ENCODE measurements around the gene SF3B2.
"Not testable (repeated sequence)": the region's sequence is repeated elsewhere in the genome, so short reads cannot be mapped to it uniquely, and the experiment has no call there.

Gene SF3B2, protein sequence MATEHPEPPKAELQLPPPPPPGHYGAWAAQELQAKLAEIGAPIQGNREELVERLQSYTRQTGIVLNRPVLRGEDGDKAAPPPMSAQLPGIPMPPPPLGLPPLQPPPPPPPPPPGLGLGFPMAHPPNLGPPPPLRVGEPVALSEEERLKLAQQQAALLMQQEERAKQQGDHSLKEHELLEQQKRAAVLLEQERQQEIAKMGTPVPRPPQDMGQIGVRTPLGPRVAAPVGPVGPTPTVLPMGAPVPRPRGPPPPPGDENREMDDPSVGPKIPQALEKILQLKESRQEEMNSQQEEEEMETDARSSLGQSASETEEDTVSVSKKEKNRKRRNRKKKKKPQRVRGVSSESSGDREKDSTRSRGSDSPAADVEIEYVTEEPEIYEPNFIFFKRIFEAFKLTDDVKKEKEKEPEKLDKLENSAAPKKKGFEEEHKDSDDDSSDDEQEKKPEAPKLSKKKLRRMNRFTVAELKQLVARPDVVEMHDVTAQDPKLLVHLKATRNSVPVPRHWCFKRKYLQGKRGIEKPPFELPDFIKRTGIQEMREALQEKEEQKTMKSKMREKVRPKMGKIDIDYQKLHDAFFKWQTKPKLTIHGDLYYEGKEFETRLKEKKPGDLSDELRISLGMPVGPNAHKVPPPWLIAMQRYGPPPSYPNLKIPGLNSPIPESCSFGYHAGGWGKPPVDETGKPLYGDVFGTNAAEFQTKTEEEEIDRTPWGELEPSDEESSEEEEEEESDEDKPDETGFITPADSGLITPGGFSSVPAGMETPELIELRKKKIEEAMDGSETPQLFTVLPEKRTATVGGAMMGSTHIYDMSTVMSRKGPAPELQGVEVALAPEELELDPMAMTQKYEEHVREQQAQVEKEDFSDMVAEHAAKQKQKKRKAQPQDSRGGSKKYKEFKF

GRCh38 chr11:66051766-66052663 is at the start of gene SF3B2:
Gene SF3B2, plus strand, starts transcription at chr11:66052364. Its CDS starts 21 bp downstream, at chr11:66052385.
- FAIRE-seq: peak; percentile 91

GRCh38 chr11:66002648-66003225 is 49.4 kb upstream of the SF3B2 start:
- FAIRE-seq: no peak

DNA sequence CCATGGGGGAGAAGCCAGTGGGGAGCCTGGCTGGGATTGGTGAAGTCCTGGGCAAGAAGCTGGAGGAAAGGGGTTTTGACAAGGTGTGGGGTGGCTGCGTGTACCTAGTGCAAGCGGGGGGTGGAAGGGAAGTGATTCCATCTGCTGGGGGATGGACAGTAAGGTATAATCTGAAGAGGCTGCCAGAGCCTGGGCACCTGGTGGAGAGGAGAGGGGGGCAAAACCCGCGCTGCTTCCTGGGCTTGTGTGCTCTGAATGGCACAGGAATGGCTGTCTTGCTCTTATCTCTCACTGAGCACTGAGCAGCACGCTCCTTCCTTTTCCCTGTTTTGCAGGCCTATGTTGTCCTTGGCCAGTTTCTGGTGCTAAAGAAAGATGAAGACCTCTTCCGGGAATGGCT is 48.9 kb upstream of the SF3B2 start:
- FAIRE-seq: no peak

DNA sequence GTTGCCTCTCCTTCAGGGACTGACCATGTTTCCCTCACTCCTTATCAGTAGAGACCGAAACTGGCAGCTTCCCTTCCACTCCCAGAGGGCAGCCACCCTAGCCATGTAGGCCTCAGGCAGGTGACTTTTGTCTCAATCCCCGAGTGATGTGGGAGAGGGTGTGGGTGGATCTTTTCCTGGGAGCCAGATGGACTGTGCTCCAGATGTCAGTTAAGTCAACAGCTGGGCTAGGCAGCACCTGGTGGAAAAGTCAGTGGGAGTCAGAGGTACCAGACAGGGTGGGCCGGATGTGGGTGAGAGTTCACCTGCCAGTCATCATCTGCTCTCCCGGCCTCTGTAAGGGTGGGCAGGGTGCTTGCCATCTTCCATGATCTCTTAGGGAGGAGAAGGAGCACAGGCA is 48.0 kb upstream of the SF3B2 start:
- FAIRE-seq: no peak

DNA sequence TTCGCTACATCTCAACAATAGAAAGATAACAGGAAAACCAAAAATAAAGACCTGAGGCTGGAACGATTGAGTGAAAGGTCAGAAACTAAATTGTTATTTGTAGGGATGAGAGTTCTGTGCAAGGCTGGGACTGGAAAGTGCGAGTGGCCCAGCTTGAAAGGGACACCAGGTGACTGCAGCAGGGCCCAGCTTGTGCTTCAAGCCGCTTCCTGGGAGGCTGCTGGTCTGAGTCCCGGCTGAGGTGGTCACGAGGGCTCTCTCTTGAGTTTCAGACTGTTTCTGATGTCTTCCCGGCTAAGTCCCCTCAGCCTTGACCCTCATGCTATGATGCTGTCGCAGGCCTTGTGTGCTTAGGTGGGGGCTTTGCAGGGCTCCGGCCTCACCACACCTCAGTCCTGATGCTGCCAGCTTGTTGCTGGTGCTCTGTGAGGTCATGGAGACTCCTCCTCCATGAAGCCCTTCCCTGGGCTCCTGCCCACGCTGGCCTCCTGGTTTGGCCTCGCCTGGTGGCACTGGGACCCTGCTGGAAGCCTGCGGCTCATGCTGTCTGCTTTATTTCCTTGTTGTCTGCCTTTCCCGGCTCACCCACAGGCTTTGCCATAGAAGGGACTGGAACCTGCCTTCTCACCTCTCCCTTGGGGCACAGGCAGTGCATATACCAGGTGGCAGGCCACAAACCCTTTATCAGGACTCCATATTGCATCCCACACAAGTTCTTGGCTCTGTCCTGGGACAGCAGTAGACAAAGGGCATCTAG is 45.9 kb upstream of the SF3B2 start:
- FAIRE-seq: no peak

GRCh38 chr11:66006891-66007176 is 45.3 kb upstream of the SF3B2 start:
- no peak for FAIRE-seq

DNA sequence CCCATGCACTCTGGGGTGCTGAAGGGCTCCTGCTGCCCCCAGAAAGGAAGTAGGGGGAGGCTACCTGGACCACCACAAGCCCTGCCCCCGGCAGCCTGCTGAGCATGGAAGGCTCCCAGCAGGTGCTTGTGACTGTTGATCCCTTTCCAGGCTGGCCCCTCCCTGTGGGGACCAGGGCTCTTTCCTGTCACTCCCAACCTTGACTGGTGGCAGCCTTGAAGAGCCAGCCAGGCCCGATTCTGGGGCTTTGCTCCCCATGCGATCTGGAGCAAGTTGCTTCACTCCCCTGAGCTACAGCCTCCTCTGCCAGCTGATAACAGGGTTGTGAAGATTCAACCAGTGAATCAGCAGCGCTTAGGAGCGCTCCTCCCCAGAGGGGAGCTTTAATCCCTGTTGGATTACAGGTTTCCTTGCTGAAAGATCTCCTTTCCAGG is 44.9 kb upstream of the SF3B2 start:
- FAIRE-seq: no peak

GRCh38 chr11:66008095-66008467 is 44.1 kb upstream of the SF3B2 start:
- no peak for FAIRE-seq

DNA sequence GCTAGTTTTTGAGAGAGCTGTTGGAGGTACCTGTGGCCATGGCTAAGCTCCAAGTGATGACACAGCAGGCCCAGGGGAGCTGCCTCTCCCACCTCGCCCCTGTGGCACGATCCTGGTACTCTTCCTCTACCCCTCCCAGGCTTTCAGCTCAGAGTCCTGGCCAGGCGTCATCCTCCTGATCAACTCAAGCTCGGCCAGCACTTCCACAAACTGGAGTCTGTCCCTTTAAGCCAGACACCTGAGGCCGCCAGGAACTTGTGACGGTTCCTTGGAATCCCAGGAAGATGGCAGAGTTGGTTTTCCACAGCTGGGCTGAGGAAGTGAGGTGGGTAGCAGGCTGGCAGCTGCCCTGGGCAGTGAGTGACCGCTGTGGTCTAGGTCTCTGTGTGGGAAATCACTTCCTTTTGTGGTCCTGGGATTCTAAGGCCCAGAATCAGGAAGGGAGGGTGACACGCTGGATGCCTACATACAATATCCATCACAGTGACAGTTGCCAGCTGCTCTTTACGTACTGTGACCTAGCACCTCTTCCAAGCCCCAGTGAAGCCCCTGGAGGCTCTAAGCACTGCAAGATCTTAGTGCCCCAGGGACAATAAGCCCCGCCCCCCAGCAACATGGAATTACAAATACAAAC is 43.6 kb upstream of the SF3B2 start:
- FAIRE-seq: no peak

DNA sequence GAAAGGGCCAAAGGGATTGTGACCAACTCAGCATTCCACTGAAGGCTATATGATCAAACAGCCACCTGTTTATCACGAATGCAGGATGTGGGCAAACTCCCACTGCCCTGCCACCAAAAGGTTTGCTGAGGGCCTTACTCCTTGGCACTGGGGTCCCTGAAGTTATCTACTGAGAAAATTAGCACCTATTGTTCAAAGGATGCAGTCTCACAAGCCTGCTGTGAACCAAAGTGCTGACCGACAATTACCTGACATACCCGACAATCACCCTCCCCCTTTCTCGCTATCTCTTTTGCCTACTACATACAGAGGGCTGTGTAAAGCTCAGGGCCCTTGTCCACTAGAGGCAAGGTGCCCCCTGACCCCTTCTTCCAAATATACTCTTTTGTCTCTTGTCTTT is 42.1 kb upstream of the SF3B2 start:
- FAIRE-seq: not testable (repeated sequence)

DNA sequence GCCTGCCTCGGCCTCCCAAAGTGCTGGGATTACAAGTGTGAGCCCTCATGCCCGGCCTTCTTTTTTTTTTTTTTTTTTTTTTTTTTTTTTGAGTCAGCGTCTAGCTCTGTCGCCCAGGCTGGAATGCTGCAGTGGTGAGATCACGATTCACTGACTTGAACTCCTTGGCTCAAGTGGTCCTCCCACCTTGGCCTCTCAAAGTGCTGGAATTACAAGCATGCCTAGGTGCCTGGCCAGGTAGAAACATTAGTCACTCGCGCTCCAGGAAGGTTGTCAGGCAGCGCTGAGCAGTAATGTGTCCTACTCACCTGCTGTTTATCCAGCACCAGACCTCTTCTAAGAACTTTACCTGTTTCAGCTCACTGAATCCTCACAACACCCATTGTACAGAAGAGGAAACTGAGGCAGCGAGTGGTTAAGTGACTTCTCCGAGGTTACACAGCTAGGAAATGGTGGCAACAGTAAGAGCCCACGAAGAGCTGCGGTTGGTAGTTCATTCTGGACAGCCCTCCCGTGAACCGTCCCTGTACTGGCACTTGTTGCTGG is 40.9 kb upstream of the SF3B2 start:
- no peak for FAIRE-seq

- no peak for FAIRE-seq
These were observed 40.3 kb upstream of the SF3B2 start, which contains the start of gene CST6 for GRCh38 chr11:66011785-66012303. Gene CST6, plus strand, starts transcription at chr11:66012008. Its CDS starts 37 bp downstream, at chr11:66012045.

DNA sequence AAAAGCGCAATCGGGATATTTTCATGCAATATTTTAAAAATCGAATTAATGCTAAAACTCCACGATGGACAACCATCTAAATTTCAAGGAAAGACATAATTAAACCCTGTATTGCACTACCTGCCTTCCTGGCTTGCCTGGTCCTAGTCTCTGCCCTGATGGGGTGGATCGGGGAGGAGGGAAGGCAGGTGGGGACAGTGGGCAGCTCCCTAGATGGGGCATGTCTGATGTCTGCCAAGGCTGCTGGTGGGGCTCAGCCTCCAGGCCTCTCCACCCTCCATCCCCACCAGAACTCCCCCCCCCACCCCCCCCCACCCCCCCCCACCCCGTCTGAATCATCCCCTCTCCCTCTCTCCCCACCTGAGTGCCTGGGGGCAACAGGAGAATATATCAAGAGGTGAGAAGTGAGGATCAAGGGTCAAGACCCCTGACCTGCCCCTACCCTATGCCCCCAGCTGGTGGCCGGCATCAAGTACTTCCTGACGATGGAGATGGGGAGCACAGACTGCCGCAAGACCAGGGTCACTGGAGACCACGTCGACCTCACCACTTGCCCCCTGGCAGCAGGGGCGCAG is 39.7 kb upstream of the SF3B2 start:
- FAIRE-seq: no peak

DNA sequence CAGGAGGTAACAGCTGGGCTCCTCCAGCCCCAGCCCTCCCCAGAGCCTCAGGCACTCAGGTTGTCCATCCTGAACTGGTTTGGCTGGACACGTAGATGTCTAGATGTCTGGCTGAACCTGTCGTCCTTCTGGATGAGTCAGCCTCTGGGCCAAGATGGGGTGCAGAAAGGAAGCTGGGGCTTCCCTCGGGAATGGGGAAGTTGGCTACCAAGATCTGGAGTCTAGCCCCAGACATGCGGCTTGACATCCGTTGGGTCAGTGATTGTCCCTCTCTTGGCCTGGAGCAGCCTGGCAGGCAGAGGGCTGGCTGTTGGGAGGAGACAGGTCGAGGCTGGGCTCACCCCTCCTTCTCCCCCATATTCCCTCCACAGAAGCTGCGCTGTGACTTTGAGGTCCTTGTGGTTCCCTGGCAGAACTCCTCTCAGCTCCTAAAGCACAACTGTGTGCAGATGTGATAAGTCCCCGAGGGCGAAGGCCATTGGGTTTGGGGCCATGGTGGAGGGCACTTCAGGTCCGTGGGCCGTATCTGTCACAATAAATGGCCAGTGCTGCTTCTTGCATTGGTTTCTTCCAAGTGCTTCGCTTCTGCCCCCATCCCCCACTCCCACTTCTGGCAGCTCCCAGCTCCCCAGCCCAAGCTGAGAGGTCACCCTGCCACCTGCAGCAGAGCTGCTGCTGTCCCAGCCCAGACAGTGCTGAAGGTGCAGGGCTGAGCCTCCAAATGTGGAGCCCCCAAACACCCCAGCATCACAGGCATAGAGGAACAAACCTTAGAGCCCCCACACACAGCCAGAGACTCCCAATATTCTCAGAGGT is 39.0 kb upstream of the SF3B2 start:
- no peak for FAIRE-seq

- no peak for FAIRE-seq
These were observed 38.4 kb upstream of the SF3B2 start for GRCh38 chr11:66013762-66014100.

GRCh38 chr11:66014804-66015453 is 37.2 kb upstream of the SF3B2 start:
- FAIRE-seq: no peak

DNA sequence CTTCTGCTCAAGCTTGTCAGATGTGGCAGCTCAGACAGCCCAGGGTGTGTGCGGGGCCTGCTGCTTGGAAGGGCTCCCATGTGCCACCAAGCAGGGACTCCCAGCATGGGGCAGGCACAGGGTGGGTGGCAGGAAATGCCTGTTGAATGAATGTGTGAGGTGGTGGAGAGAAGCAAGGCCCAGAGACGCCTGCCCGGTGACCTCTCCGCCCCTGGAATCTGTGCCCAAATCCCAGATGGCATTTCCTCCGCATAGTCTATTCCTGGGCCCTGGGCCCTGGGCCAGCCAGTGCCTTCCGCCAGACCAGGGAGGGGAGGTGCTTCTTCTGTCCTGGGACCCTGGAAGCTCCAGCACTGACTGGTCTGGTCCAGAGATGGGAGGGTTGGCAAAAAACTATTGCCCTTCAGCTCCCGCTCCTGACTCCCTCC is 36.7 kb upstream of the SF3B2 start:
- FAIRE-seq: no peak

DNA sequence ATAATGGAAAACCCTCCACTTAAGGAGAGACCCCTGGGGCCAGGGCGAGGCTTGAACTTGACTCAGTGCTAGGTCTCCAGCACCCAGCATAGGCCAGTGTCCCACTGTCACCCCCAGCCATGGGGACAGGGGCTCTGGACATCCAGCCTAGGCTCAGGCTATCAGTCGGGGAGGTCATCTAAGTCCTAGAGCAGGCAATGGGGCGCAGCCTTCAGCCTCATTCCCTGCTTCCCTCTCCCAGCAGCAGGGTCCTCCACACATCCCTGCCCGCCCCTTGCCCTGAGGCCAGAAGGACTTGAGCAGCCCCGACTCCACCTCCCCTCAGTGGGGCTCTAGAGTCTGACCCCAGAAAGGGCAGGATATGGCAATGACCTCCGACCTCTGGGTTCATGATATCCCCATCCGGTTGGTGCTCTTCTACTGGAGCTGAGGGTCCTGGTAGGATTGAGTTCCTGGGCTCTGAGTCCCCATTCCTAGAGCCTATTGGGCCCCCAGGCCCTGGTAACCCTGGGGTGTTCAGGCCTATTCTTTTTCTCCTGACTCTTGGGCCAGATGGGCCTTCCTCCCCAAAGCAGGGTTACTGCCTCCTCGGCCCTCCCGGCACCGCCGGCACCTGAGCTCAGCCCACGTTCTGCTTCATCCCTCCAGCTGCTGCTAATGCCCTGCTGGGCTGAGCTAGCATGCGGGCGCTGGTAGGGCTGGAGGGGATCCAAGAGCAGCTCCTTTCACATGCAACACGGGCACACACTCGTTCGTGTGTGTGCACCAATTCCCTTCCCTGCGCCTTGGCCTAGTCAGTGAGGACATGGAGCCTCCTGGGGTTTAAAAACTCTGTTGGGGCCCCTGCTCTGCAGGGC is 36.0 kb upstream of the SF3B2 start:
- no peak for FAIRE-seq

All from G401.6 (cell line).